ENCODE results near the gene SLC39A9. TPM values are rescaled to one million over a fixed set of nuclear protein-coding genes. Genes with fewer than 3 reads are reported as not detected.

Gene SLC39A9
- total and polyA plus RNA-seq, 2 experiments from 2014 or later = 33.4 to 109 TPM

GRCh38 chr14:69363964-69364363 is 34.5 kb upstream of the SLC39A9 start:
- no peak overlapping the region for H3K27ac ChIP-seq
- WGBS (ENCODE audit: low lambda C conversion rate, missing lambda C conversion rate) = 94% methylated on average over 4 of the region's 4 CpGs

GRCh38 chr14:69364378-69364777 is 34.1 kb upstream of the SLC39A9 start:
- H4K20me1 ChIP-seq (ENCODE audit: insufficient read depth, poor library complexity, severe bottlenecking) = no peaks in the 10 kb centered on the region
- no peaks in the 10 kb centered on the region for H3K27me3 ChIP-seq
- H3K9me3 ChIP-seq (ENCODE audit: low read depth) = no peaks in the 10 kb centered on the region
- no peak overlapping the region for H2AFZ ChIP-seq
- H3K27ac ChIP-seq = no peak overlapping the region
- H3K4me1 ChIP-seq (ENCODE audit: insufficient read depth) = no peaks in the 10 kb centered on the region
- no peaks in the 10 kb centered on the region for H3K79me2 ChIP-seq
- no peaks in the 10 kb centered on the region for H3K9me2 ChIP-seq (replicated peaks; ENCODE audit: insufficient read depth)
- 89% methylated on average over 2 of the region's 2 CpGs for WGBS (ENCODE audit: low lambda C conversion rate, missing lambda C conversion rate)
- no peak for DNase-seq (ENCODE audit: low spot score)
- H3K36me3 ChIP-seq (replicated peaks; ENCODE audit: insufficient read depth, low read depth) = no peaks in the 10 kb centered on the region
- no peak overlapping the region for H3K4me2 ChIP-seq
- H3K4me3 ChIP-seq = no peak overlapping the region
- TF ChIP-seq EZH2phosphoT487 (IDR thresholded peaks at IDR 0.05; ENCODE audit: low read depth, severe bottlenecking, unreplicated experiment) (no peak), EZH2 (IDR thresholded peaks at IDR 0.05; ENCODE audit: borderline replicate concordance) (no peak), CTCF (IDR thresholded peaks at IDR 0.05; ENCODE audit: poor library complexity) (no peak)

More at GRCh38 chr14:69363964-69364363, 34.5 kb upstream of the SLC39A9 start:
- DNase-seq (ENCODE audit: low spot score) = no peak
- Histone ChIP-seq H3K4me2 (no peak overlapping the region), H3K4me1 (ENCODE audit: insufficient read depth) (no peaks in the 10 kb centered on the region), H3K27me3 (no peaks in the 10 kb centered on the region), H3K36me3 (replicated peaks; ENCODE audit: insufficient read depth, low read depth) (no peaks in the 10 kb centered on the region), H2AFZ (no peak overlapping the region), H3K4me3 (no peak overlapping the region), H4K20me1 (ENCODE audit: insufficient read depth, poor library complexity, severe bottlenecking) (no peaks in the 10 kb centered on the region), H3K9me3 (ENCODE audit: low read depth) (no peaks in the 10 kb centered on the region), H3K79me2 (no peaks in the 10 kb centered on the region), H3K9me2 (replicated peaks; ENCODE audit: insufficient read depth) (no peaks in the 10 kb centered on the region)
- TF ChIP-seq EZH2 (IDR thresholded peaks at IDR 0.05; ENCODE audit: borderline replicate concordance) (no peak), EZH2phosphoT487 (IDR thresholded peaks at IDR 0.05; ENCODE audit: low read depth, severe bottlenecking, unreplicated experiment) (no peak), CTCF (IDR thresholded peaks at IDR 0.05; ENCODE audit: poor library complexity) (no peak)

- Histone ChIP-seq H2AFZ (no peak overlapping the region), H3K4me3 (no peak overlapping the region), H3K4me2 (no peak overlapping the region), H3K9me2 (replicated peaks; ENCODE audit: insufficient read depth) (no peaks in the 10 kb centered on the region), H3K79me2 (no peaks in the 10 kb centered on the region), H4K20me1 (ENCODE audit: insufficient read depth, poor library complexity, severe bottlenecking) (no peaks in the 10 kb centered on the region), H3K4me1 (ENCODE audit: insufficient read depth) (no peaks in the 10 kb centered on the region), H3K36me3 (replicated peaks; ENCODE audit: insufficient read depth, low read depth) (no peaks in the 10 kb centered on the region), H3K27ac (no peak overlapping the region), H3K9me3 (ENCODE audit: low read depth) (no peaks in the 10 kb centered on the region), H3K27me3 (no peaks in the 10 kb centered on the region)
- 45% methylated on average over 3 of the region's 3 CpGs for WGBS (ENCODE audit: low lambda C conversion rate, missing lambda C conversion rate)
- no peak for DNase-seq (ENCODE audit: low spot score)
- TF ChIP-seq EZH2phosphoT487 (IDR thresholded peaks at IDR 0.05; ENCODE audit: low read depth, severe bottlenecking, unreplicated experiment) (no peak), EZH2 (IDR thresholded peaks at IDR 0.05; ENCODE audit: borderline replicate concordance) (no peak), CTCF (IDR thresholded peaks at IDR 0.05; ENCODE audit: poor library complexity) (no peak)
These were observed 32.4 kb upstream of the SLC39A9 start for GRCh38 chr14:69366069-69366468.

GRCh38 chr14:69366761-69367160 is 31.7 kb upstream of the SLC39A9 start:
- TF ChIP-seq EZH2phosphoT487 (IDR thresholded peaks at IDR 0.05; ENCODE audit: low read depth, severe bottlenecking, unreplicated experiment) = no peak
- no peak for TF ChIP-seq EZH2 (IDR thresholded peaks at IDR 0.05; ENCODE audit: borderline replicate concordance)
- no peak for TF ChIP-seq CTCF (IDR thresholded peaks at IDR 0.05; ENCODE audit: poor library complexity)
- no peak overlapping the region for H3K4me3 ChIP-seq
- H3K27me3 ChIP-seq = no peaks in the 10 kb centered on the region
- H3K27ac ChIP-seq = no peak overlapping the region
- H2AFZ ChIP-seq = no peak overlapping the region
- no peaks in the 10 kb centered on the region for H3K79me2 ChIP-seq
- no peaks in the 10 kb centered on the region for H3K4me1 ChIP-seq (ENCODE audit: insufficient read depth)
- H3K9me3 ChIP-seq (ENCODE audit: low read depth) = no peaks in the 10 kb centered on the region
- no peaks in the 10 kb centered on the region for H3K36me3 ChIP-seq (replicated peaks; ENCODE audit: insufficient read depth, low read depth)
- H3K4me2 ChIP-seq = no peak overlapping the region
- no peaks in the 10 kb centered on the region for H4K20me1 ChIP-seq (ENCODE audit: insufficient read depth, poor library complexity, severe bottlenecking)
- WGBS (ENCODE audit: low lambda C conversion rate, missing lambda C conversion rate) = 97% methylated on average over 4 of the region's 4 CpGs
- DNase-seq (ENCODE audit: low spot score) = no peak
- H3K9me2 ChIP-seq (replicated peaks; ENCODE audit: insufficient read depth) = no peaks in the 10 kb centered on the region

Data from hepatocyte (in vitro differentiated cells).